GM21786 (cell line): ENCODE results near the gene MICALL1.

Experiments
- ATAC-seq: cut with Tn5 transposase; IDR thresholded peaks from one replicate; pipeline ENCODE4 v1.9.1; 2021; ENCODE audit not compliant: unreplicated experiment

The MICALL1 gene, protein sequence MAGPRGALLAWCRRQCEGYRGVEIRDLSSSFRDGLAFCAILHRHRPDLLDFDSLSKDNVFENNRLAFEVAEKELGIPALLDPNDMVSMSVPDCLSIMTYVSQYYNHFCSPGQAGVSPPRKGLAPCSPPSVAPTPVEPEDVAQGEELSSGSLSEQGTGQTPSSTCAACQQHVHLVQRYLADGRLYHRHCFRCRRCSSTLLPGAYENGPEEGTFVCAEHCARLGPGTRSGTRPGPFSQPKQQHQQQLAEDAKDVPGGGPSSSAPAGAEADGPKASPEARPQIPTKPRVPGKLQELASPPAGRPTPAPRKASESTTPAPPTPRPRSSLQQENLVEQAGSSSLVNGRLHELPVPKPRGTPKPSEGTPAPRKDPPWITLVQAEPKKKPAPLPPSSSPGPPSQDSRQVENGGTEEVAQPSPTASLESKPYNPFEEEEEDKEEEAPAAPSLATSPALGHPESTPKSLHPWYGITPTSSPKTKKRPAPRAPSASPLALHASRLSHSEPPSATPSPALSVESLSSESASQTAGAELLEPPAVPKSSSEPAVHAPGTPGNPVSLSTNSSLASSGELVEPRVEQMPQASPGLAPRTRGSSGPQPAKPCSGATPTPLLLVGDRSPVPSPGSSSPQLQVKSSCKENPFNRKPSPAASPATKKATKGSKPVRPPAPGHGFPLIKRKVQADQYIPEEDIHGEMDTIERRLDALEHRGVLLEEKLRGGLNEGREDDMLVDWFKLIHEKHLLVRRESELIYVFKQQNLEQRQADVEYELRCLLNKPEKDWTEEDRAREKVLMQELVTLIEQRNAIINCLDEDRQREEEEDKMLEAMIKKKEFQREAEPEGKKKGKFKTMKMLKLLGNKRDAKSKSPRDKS

DNA sequence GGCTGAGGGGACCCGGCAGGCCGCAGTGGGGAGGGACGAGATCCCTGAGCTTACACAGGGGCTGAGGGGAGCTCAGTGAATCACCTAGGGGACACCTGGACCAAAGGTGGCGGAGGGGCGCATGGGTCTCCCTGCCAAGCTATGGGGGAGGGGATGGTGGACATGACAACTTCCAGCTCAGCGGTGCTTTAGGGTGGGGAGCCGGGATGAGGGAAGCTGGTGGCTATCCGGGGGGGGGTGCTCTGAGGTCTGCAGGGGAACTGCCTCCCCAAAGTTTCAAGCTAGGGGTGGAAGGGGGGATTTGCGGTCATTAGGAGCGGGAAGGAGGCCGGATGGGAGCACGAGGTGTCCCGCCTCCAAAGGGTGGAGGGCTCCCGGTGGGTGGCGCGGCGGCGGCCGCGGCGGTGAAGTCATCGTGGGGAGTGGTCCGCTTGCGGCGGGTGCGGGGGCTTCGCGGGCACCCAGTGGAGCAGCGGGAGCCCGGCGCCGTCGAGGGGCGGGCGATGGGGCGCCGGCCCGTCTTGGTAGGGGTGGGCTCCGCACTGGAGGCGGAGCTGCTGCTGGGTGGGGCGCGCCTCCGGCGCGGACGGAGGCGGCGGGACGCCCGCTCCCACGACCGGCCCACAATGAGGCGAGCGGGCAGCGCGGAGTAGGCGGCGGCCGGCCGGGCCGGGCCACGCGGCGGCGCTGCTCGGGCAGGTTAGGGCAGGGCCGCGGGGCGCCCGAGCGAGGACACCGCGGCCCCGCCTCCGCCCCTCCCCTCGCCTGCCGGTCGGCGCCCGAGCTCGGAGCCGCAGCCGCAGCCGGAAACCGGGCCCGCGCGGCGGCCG is at the start of gene MICALL1:
TSS of gene MICALL1 (plus strand) at position 764 of the 830 bp plus-strand sequence. CDS start 126 bp downstream, outside the sequence.
- ATAC-seq: peak; percentile 79

GRCh38 chr22:37860796-37861421 is 45.2 kb upstream of the MICALL1 start:
- ATAC-seq: no peak

DNA sequence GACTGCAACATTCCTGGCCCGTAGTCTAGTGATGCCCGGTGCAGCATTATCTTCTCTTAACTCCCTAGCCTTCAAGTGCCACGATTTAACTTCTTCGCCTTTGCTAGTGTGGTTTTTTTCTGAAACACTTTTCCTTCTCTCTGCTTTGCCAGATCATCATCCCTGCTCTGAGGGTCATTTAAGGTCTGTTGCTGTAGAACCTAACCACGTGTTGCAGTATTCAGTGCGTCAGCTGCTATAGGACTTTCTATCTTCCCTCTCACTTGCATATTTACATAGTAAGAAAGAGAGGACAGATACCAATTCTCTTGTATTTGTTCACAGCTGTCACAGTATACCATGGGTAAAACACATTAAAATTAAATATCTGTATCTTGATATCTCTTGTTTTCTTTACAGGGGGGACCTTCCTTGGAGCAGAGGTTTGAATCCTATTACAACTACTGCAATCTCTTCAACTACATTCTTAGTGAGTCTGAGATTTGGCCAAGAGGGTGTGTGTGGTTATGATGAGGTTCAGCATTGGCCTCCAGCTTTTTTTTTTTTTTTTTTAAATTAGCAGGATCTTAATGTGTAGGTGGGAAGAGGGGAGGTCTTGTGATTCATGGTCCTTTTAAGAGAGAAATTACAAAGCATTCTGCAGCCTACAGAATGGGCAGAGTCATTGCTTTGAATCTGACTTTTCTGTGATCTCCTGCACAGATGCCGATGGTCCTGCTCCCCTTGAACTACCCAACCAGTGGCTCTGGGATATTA is 43.3 kb upstream of the MICALL1 start:
- no peak for ATAC-seq

DNA sequence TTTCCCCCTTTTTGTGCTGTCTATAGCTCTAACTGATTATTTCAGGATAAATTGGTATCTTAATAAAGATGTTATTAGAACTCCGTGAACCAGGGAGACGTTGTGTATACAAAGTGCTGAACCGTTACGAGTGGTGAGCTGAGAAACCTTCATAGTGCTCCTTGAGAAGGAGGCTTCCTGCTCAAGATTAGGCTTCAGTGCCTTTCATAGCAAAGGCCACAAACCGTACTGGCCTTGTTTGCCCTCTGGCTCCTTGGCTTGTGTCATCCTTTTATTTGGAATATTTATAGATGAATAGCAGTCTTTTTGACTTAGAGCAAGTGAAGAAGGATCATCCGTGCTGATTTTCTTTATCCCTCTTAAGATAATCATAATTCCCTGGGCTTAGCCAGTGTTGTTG is 40.6 kb upstream of the MICALL1 start:
- ATAC-seq: no peak

GRCh38 chr22:37870273-37870672 is 35.8 kb upstream of the MICALL1 start:
- ATAC-seq: no peak

DNA sequence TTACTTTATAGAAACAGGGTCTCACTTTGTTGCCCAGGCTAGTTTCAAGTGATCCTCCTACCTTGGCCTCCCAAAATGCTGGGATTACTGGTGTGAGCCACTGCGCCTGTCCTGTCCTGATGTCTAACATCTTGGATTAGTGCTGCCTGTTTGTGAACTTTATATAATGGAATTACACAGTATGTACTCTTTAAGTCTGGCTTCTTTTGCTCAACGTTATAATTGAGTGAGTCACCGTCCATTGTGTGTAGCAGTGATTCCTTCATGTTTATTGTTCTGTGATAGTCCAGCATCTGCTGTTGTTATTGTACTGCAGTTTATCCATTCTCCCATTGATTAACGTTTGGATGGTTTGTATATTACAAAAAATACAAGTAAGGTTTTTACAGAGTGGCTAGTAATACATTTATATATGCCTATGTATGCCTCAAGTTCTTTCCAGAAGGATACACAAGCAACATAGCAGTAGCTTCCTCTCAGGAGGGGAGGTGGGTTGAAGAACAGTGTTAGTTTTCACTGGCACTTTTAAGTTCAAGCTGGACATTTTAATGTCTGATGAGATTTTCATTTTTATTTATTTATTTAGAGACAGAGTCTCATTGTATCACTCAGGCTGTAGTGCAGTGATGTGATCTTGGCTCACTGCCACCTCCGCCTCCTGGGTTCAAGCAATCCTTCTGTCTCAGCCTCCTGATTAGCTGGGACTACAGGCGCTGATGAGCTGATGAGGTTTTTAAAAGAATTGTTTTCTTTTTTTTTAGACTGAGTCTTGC is 25.2 kb upstream of the MICALL1 start:
- no peak for ATAC-seq

DNA sequence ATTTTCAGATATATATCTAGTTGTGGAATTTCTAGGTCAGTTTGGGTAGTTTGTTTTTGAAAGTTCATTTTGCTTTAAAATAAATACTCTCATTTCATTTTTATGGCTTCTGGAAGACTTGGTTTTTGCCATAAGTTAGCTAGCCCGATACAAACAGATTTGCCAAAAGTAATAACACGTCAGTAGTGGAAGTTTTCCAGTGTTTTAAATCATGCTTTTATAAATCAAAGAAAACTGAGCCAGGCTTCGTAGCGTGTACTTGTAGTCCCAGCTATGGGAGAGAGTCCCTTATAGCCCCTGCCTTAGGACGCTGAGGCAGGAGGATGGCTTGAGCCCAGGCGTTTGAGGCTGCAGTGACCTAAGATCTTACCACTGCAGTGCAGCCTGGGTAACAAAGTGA is 21.7 kb upstream of the MICALL1 start:
- no peak for ATAC-seq

DNA sequence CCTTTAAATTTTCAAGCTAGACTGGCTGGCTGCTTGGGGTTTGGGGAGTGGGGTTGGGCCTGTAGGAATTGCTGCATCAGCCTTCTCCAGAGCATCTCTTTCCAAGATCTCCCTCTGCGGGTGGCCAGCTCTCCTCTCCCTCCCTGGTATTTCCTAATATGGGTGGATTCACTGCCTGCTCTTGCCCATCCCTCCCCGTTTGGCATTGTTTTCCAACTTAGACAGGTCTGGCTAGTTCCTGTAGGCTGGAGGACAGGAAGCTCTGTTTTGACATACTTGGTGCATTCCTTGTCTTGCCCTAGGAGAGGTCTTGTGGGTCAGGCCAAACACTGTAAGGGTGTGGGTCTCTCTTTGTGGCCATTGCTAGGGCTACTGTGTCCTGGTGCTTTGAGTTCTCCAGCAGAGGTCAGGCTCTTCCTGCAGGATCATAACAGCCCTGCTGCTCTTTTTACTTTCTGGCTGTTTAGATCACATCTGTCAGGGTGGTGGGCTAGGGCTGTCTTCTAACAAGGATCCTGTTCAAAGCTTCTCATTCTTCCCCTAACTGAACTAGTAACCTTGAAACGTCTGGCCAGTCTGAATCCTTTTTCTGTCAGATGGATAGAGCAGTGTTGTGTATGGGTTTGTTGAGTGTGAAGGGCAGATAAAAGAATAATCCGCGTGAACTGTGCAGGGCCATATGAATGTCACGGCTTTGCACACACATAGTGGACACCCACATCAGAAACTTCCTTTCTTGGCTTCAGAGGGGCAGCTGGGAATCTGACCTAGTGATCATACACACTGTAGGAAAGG is 18.3 kb upstream of the MICALL1 start:
- ATAC-seq: no peak

DNA sequence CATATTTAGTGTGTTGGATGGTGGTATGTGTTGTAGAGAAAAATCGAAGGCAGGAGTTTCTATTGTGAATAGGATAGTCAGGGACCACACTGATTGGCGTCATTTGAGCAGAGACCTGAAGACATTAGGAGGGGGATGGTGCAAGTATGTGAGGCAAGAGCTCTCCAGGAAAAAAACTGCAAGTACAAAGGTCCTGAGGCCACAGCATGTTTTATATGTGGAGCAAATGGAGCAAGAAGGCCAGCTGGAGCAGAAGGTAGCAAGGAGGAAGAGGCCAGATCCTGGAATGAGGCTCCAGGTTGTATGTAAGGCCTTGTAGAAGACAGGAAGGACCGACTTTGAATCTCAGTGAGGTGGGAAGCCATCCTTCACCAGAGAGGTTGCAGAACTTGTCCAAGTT is 14.2 kb upstream of the MICALL1 start:
- ATAC-seq: no peak

DNA sequence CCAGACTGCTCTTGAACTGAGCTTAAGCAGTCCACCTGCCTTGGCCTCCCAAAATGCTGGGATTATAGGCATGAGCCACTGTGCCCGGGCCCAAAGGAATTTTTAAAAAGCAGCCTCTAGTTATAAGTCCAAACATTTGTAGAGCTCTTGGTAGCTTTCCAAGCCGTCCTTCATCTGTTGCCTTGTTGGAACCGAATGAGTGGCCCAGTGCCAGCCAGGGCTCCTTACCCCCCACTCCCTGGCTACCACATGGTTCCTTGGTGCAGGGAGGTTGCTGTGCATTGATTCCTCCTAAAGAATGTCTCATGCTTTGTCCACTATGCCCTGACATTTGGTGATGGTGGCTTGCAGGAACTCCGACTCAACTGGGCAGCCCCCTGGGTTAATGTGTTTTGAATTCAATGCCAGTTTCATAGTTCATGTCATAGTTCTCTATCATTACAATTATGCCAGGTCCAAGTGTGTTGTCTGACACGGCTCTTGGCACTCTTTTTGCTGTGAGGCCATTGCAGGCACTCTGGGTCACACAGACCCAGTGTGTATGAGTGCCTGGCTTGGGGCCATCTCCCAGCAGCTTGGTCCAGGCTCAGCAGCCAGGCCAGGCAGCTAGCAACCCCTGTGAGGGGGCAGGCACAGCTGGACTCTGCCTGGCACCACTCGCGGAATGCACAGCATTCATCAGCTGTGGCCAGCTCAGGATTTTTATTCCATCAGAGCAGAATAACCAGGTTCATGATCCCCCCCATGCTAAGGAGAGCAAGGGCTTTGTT is 13.3 kb upstream of the MICALL1 start:
- no peak for ATAC-seq

DNA sequence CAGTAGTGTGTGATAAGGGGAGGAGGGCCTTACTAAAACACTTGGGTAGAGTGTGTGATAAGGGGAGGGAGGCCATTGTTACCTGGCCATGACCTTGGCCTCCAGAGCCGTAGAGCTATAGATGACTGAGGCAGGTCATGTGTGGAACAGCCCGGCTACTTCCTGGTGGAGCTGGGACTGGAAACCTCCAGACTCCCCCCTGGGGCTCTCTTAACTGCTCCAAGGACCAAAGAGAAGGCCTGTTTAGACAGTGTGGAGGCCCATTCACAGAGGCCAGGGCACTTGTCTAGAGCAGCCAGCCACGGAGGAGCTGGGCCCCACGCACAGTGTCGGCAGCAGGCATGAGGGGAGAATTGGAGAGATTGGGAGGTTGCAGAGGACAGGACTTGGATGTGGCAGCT is 12.5 kb upstream of the MICALL1 start:
- ATAC-seq: no peak

GRCh38 chr22:37894939-37895670 is 11.0 kb upstream of the MICALL1 start:
- ATAC-seq: no peak

- ATAC-seq: peak; percentile 80
Measured at GRCh38 chr22:37896181-37896592, 9.9 kb upstream of the MICALL1 start.

DNA sequence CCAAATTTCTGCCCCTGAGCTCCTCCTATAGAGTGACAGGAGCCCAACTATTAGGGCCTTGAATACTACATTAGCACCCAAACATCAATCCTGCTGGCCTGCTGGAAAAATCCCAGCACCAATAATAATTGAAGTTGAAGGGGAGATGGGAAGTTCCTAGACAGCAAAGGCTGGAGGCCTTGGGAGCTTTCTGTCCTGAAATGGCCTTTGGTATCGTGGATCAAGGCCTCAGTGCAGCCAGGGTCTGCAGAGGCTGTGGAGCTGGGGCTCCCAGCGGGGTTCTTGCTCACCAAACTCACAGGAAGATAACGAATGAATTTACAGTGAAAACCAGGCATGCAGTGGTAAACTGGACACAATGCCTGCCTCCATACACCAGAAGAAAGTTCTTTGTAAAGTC is 9.2 kb upstream of the MICALL1 start:
- no peak for ATAC-seq

GRCh38 chr22:37897807-37898206 is 8.3 kb upstream of the MICALL1 start:
- no peak for ATAC-seq

DNA sequence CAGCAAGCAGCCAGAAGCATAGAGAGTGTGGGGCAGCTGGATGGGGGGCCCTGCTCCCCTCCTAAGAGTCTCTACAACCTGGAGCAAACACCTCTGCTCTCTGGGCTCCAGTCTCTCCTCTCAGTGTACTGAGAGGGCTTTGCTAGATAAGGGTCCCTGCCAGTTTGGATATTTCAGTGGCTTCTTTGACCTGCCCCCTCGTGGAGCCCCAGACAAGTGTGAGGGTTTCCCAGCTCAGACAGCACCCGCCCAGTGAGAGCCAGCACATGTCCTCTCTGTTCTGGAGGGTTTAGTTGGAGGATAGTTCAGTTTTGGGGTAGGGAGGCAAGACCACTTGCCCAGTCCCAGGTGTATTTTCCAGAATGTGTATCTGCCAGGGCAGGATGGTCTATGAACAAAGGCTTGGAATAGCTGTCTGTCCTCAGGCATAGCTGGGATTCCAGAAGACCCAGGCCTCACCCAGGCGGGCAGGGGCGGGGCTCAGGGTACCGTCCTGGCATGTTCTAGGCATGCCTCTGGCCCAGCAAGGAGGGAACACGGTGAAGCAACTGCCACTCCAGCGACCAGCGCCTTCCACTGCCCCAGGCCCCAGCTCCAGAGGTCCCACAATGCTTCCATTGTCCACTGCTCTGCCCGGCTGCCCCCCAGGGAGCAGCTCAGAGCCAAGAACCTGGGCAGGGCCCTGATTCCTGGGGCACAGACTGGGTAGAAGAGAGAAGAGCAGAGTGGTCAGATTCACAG is 7.5 kb upstream of the MICALL1 start:
- no peak for ATAC-seq
